Hepatocyte (in vitro differentiated cells): ENCODE data around the gene PLXND1.

Experiments
- EZH2 ChIP-seq: fragments of 200-600 bp; sonication (generic); IDR thresholded peaks from 2 replicates; pipeline ENCODE4 v1.6.1; 2016; ENCODE audit warnings: antibody characterized with exemption, mild to moderate bottlenecking, borderline replicate concordance
- EZH2phosphoT487 ChIP-seq: fragments of 200-600 bp; sonication (generic); IDR thresholded peaks from one replicate; pipeline ENCODE4 v1.6.1; 2018; ENCODE audit warnings: antibody characterized with exemption, mild to moderate bottlenecking, low read depth, moderate library complexity; ENCODE audit not compliant: unreplicated experiment, severe bottlenecking
- TF ChIP-seq, protein P1 (sequence below): fragments of 200-600 bp; sonication (generic); IDR thresholded peaks from 2 replicates; pipeline ENCODE4 v1.5.1; 2016; ENCODE audit warnings: antibody characterized with exemption, mild to moderate bottlenecking; ENCODE audit not compliant: poor library complexity

DNA sequence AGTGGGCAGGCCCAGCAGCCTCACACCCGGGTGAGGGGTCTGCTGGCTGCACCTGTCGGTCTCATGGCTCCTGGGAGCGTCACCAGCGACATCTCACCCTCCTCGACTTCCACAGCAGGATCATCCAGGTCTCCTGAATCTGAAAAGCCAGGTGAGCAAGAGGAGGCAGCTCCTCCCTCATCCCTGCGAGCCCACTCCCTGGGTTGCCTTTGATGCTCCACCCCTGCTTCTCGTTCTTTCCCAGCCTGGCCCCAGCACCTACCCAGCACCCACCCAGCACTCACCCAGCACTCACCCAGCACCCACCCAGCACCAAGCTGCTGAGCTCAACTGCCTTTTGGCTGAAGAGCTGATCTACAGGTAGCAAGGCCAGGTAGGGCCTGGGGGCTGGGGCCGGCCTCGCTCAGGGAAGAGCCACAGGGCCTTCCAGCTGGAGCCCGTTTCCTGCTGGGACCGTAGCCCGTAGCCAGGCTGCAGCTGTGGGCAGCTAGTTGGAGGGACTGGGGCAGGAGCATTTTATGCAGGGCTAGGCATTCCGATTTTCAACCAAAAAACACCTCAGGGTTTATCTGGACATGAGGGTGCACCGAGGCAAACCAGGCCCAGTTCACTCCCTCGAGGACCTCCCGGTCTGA is 63.2 kb downstream of the PLXND1 start, which contains the start of gene H1-8:
- TF ChIP-seq, protein P1, sequence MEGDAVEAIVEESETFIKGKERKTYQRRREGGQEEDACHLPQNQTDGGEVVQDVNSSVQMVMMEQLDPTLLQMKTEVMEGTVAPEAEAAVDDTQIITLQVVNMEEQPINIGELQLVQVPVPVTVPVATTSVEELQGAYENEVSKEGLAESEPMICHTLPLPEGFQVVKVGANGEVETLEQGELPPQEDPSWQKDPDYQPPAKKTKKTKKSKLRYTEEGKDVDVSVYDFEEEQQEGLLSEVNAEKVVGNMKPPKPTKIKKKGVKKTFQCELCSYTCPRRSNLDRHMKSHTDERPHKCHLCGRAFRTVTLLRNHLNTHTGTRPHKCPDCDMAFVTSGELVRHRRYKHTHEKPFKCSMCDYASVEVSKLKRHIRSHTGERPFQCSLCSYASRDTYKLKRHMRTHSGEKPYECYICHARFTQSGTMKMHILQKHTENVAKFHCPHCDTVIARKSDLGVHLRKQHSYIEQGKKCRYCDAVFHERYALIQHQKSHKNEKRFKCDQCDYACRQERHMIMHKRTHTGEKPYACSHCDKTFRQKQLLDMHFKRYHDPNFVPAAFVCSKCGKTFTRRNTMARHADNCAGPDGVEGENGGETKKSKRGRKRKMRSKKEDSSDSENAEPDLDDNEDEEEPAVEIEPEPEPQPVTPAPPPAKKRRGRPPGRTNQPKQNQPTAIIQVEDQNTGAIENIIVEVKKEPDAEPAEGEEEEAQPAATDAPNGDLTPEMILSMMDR = no peak
- TF ChIP-seq EZH2 = no peak
- no peak for TF ChIP-seq EZH2phosphoT487
